Measurements from ENCODE around the gene DIPK1B.

GRCh38 chr9:136673088-136673974 lies 39.0 kb upstream of the DIPK1B start:
- TF ChIP-seq CTCF (conservative IDR thresholded peaks at IDR 0.05; ENCODE audit: low read depth, low read length) (no peak), EZH2phosphoT487 (IDR thresholded peaks at IDR 0.05; ENCODE audit: borderline replicate concordance, low read length) (no peak), EZH2 (IDR thresholded peaks at IDR 0.05; ENCODE audit: low read length, unreplicated experiment) (no peak)
